NCI-H2081 (cell line): Measurements from ENCODE around the gene PDE4D.

Source experiments
- DNase-seq, 2 experiments: peaks; one replicate each; lab custom pipeline; 2025; lab: John Stamatoyannopoulos, UW

Gene PDE4D

GRCh38 chr5:59893429-59894227, at the start of gene PDE4D:
TSS of gene PDE4D (minus strand) at chr5:59893726.
- peak; percentile 27 to 32 for DNase-seq

DNA sequence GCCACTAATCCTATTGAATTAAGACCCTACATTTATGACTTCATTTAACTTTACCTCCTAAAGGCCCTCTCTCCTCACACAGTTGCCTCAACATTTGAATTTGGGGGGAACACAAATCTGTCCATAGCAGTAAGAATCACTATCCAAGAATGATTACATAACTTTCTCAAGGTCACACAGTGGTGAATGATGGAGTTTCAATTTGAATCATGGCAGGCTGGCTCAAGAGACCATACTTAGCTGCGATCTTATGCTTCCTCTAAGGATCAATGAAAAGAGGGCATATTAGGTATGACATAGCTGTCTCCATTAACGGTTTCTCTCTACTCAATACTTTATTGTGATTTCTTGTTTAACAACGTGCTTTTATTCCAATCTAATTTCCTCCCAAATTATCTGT, 44.1 kb upstream of the PDE4D start:
- DNase-seq: no peak

- DNase-seq: no peak
Measured at GRCh38 chr5:59923465-59923864, 29.9 kb upstream of the PDE4D start.

DNA sequence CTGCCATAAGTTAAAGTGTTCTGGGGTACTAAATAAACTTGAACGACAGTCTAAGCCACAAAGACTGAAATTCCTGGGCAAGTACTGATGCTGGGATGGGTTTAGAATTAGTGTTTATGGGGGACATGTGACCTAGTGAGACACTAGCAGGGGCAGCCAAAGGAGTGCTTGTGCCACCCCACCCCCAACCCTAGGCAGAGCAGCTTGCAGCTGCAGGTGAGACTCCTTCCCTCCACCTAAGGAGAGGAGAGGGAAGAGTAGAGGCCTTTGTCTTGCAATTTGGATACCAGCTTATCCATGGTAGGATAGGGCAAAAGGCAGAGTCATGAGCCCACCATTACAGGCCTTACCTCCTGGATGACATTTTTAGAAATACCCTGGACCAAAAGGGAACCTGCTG, 28.7 kb upstream of the PDE4D start:
- DNase-seq: no peak

DNA sequence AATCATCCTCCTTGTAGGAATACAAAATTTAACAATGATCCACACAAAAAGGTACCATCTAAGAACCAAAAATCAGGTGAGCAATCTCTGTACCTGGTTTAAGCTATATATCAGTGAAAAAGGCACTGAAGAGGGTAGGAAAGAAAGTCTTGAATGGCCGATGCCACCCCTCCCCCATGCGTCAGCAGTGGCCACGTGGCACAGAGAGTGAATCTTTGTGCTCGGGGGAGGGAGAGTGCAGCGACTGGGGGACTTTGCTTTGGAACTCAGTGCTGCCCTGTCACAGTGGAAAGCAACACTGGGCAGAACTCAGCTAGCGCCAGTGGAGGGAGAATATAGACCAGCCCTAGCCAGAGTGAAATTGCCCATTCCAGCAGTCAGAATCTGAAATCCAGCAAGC, 28.3 kb upstream of the PDE4D start:
- no peak for DNase-seq

GRCh38 chr5:59919484-59919883, 26.0 kb upstream of the PDE4D start:
- DNase-seq: no peak

- DNase-seq: no peak
Measured at GRCh38 chr5:59917121-59917520, 23.6 kb upstream of the PDE4D start.

DNA sequence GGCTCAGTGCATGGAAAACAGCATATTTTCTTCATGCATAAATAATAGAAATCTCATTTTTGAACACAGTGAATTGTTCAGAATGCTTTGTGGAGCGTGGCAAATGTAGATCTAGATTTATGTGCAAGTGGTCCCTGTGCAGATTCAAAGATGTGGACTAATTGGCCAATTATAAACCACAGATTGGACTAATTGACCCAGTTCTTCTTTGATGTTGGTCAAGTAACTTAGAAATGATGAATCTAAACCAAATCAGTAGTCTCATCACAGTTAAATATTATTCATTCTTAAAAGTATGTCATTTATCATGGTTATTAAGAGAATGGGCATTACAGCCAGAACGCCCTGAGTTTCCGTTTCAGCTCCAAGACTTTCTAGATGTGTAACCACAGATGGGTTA, 11.7 kb upstream of the PDE4D start:
- no peak for DNase-seq

DNA sequence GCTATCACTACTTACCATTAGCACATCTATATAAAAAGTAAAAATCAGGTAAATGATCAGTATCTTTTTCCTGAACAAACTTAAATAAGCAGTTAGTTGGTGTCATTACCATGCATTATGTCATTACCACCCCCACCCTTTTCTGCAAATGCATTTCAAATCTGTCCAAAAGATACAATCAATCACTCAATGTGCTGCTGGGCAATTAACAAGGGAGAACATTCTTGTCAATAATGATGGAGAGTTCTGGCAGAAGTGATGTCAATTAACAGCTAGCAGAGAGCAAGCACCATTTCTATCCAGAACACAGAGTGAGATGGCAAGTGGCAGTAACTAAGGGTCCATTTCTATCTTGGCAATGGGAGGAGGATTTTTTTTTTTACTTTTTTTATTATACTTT, 3.5 kb upstream of the PDE4D start:
- no peak for DNase-seq

DNA sequence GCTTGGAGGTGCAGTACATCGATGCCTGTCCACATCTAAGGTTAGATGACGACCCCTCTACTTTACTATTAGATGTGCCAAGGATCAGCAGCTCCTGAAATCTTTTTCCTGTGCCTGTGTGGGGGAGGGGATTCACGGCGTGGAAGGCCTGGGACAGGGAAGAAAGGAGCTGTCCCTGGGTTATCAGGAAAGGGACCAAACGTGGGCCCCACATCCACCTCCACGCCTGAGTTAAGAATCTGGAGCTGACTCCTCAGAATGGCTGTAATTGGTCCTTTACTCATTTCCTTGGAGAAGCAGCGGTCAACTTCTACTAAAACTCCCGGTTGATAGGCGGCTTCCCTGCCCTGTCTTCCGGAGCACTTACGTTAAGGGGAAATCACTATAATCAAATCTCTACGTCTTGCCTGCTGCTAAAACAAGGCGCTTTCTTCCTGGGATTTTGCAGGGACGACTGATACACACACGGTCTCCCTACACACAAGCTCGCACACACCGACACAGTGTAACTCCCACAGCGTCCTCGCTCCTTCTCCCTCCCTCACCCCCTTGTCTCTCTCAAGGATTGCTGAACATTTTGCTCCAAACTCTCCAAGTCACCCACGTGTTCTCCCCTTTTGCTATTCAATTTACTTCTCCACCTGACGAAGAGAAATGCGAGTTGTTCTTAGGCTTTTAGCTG, 1.4 kb downstream of the PDE4D start:
- DNase-seq: no peak

DNA sequence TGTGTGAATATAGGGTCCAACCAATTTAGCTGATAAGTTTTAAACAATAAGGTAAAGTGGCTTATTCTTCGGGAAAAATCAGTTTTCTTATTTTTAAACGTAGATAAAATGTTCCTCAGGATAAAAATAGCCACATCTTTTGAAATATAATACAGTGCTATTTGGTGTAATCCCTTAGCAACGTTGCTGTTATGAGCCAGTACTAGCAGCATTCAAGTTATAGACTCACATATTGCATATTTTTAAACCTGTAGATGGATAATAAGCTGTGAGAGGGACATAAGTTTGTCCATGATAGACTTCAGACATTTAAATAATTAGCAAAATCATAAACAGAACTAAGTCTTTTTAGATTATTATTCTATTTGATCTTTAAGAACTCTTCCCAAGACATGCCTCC, 6.3 kb downstream of the PDE4D start:
- DNase-seq: no peak

GRCh38 chr5:59874675-59875074, 18.9 kb downstream of the PDE4D start:
- no peak for DNase-seq

DNA sequence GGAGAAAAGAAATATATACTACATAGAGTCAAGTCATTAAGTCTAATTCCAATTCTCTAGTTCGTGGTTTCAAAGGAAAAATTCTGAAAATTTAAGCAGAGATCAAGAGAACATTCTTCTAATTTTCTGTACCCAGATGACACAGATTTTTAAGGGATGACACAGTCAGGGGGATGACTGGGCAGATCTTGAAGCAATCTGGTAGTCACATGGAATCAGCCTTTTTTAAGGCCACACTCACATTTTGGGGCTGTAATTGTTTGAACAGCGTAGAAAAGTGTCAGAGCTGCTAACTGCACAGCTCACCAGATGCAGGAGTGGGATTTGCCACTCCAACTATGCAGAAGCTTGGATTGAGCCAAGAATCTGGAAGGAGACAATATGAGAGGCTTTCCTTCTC, 20.4 kb downstream of the PDE4D start:
- no peak for DNase-seq

GRCh38 chr5:59866661-59867060, 26.9 kb downstream of the PDE4D start:
- DNase-seq: no peak

DNA sequence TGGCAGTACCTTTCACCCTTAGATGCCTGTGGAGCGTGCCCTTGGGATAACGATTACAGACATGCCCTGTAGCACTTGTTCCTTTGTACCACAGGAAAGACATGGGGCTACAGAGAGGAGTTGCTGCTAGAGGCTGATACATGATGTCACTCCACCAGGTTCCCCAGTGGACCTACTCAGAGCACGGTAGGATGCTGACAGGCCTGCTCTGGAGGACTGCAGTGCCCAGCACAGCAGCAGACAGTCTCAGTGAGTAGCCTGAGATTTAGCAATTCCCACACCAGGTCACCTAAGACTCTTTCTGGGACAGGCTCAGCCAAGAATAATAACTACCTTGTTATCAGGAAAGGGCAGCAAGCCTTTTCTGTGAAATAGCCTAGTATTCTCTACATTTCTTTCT, 28.8 kb downstream of the PDE4D start:
- no peak for DNase-seq

DNA sequence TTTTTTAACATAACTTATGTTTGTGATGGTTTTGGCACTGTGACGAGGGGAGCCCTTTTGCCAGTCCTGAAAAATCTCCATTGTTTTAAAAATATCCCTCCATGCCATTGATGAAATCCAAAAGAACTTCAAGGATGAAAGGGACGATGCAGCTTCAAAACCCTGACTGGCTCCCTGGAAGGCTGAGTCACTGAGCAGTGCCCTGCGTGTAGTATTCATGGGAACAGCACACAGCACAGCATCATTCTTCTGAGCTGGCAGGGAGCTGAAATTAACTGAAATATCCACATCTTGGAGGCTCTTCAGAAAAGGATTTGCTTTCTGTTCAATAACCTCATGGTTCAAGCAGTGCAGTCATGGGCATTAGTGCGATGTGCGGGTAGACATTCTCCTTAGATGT, 29.7 kb downstream of the PDE4D start:
- DNase-seq: no peak

- DNase-seq: no peak
Measured at GRCh38 chr5:59856358-59856757, 37.2 kb downstream of the PDE4D start.

- DNase-seq: no peak
Measured at GRCh38 chr5:59850766-59851165, 42.8 kb downstream of the PDE4D start.

GRCh38 chr5:59847586-59847985, 45.9 kb downstream of the PDE4D start:
- no peak for DNase-seq

- no peak for DNase-seq
Measured at GRCh38 chr5:59845730-59846129, 47.8 kb downstream of the PDE4D start.

DNA sequence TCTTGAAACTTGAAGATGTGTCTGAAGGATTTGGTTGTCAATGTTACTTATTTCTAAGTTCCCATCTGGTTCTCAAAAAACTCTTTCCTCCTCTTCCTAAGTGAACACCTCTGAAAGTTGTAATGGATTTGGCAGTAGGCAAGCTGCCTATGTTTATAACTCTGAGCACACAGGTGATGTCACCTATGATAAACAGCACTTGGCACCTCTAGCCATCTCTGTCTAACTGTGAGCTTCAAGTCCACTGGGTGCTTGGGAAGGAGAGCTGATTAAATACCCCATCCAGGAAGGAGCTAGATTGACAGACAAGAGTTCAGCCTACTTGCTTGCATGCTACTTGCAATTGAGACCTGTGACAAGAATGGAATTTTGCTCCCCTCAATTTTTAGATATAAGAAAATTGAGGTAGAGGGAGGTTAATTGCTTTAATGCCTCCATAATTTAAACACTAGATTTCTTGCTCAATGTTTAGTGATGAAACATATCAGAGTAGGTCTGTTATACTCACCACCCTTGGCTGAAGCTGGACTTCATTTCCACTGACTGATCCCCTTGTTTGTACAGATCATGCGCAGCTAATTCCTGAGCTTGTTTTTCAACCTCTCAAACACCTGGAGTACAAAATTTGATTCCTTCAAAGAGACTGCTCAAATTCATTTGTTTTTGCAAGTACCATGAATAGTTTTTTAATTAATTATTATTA, 49.9 kb downstream of the PDE4D start:
- DNase-seq: peak in 1 of 2 experiments; percentile 51

GRCh38 chr5:59842999-59843398, 50.5 kb downstream of the PDE4D start:
- DNase-seq: no peak

- DNase-seq: no peak
Measured at GRCh38 chr5:59840200-59840601, 53.3 kb downstream of the PDE4D start.
